Naive thymus-derived CD4-positive, alpha-beta T cell (primary cell): ENCODE data around the gene KCNH8. TPM values are rescaled to one million over a fixed set of nuclear protein-coding genes. Genes with fewer than 3 reads are reported as not detected.

ENCODE experiments used
- ATAC-seq: fragments of 150-1000 bp; cut with Tn5 transposase; 2 replicates; pipeline ENCODE4 v1.10.0; 2021; ENCODE audit warnings: mild to moderate bottlenecking, moderate library complexity
- CTCF ChIA-PET: fragments of 350-600 bp; sonication (Branson Sonifier 250); formaldehyde crosslinking; loops from one replicate; lab custom pipeline; 2021; ENCODE audit warnings: antibody characterized with exemption; lab: Charles Lee
- POLR2A ChIA-PET: fragments of 350-600 bp; sonication (Branson Sonifier 250); formaldehyde crosslinking; loops from one replicate; lab custom pipeline; 2021; ENCODE audit warnings: antibody characterized with exemption, inconsistent platforms; lab: Charles Lee
- DNase-seq, 9 donors: peaks; one replicate each; pipeline versions ENCODE4 v3.0.0 to v3.0.0-alpha.2; 2020 to 2022; ENCODE audit warnings: mixed read lengths in 1 of 9
- H3K27ac ChIP-seq: one replicate; pipeline ENCODE4 v1.7.0; 2013; ENCODE audit warnings: mild to moderate bottlenecking, low read depth, low read length, moderate library complexity
- H3K27me3 ChIP-seq, 2 donors: one replicate each; pipeline ENCODE4 v1.7.0; 2013; ENCODE audit warnings: low read length in 2 of 2, mild to moderate bottlenecking in 2 of 2, moderate library complexity in 2 of 2; ENCODE audit not compliant: control insufficient read depth in 2 of 2, insufficient read depth in 2 of 2
- H3K36me3 ChIP-seq, 3 experiments: 1 replicate in 2 of 3; 2 replicates in 1 of 3; pipeline ENCODE4 v1.7.0; 2013; ENCODE audit warnings: low read length in 3 of 3, mild to moderate bottlenecking in 3 of 3, moderate library complexity in 1 of 3; ENCODE audit not compliant: insufficient read depth in 3 of 3, control insufficient read depth in 2 of 3
- H3K4me1 ChIP-seq, 2 donors: one replicate each; pipeline ENCODE4 v1.7.0; 2013; ENCODE audit warnings: low read length in 2 of 2, mild to moderate bottlenecking in 2 of 2, moderate library complexity in 1 of 2; ENCODE audit not compliant: control insufficient read depth in 2 of 2, insufficient read depth in 2 of 2
- H3K4me3 ChIP-seq: 2 replicates; pipeline ENCODE4 v1.7.0; 2013; ENCODE audit warnings: mild to moderate bottlenecking, low read length
- H3K9me3 ChIP-seq, 3 experiments: 1 replicate in 2 of 3; 2 replicates in 1 of 3; pipeline ENCODE4 v1.7.0; 2013; ENCODE audit warnings: low read length in 3 of 3; ENCODE audit not compliant: control insufficient read depth in 2 of 3
- H3K27ac Mint-ChIP-seq, 9 donors: one replicate each; pipeline ENCODE4 v1.8.0; 2020 to 2022; ENCODE audit warnings: mixed read lengths in 9 of 9, mild to moderate bottlenecking in 8 of 9, moderate library complexity in 5 of 9, inconsistent platforms in 2 of 9
- H3K27me3 Mint-ChIP-seq, 5 donors: one replicate each; pipeline ENCODE4 v1.8.0; 2021 to 2022; ENCODE audit warnings: mixed read lengths in 5 of 5, mild to moderate bottlenecking in 1 of 5
- H3K36me3 Mint-ChIP-seq, 5 donors: one replicate each; pipeline ENCODE4 v1.8.0; 2020 to 2022; ENCODE audit warnings: mixed read lengths in 5 of 5, mild to moderate bottlenecking in 3 of 5, inconsistent platforms in 1 of 5
- H3K4me1 Mint-ChIP-seq, 7 donors: one replicate each; pipeline ENCODE4 v1.8.0; 2020 to 2022; ENCODE audit warnings: mixed read lengths in 7 of 7, mild to moderate bottlenecking in 3 of 7, inconsistent platforms in 1 of 7
- H3K4me3 Mint-ChIP-seq, 10 donors: one replicate each; pipeline ENCODE4 v1.8.0; 2020 to 2022; ENCODE audit warnings: mild to moderate bottlenecking in 10 of 10, mixed read lengths in 10 of 10, moderate library complexity in 6 of 10, inconsistent platforms in 2 of 10
- H3K9me3 Mint-ChIP-seq, 11 donors: one replicate each; pipeline ENCODE4 v1.8.0; 2020 to 2022; ENCODE audit warnings: mixed read lengths in 11 of 11, mild to moderate bottlenecking in 4 of 11, inconsistent platforms in 1 of 11, moderate library complexity in 1 of 11
- intact Hi-C, 2 donors: fragments of 100-400 bp; cut with micrococcal nuclease; formaldehyde crosslinking; loops; one replicate each; pipeline ENCODE4 v1.15.1; 2023
- polyA plus RNA-seq, 2 donors: library from polyadenylated mRNA; unstranded; fragments of 300-500 nt; fragmentation: Illumina TruSeq; gene quantifications; one replicate each; pipeline ENCODE4 v1.2.3, GENCODE V29; 2021
- total RNA-seq, 6 experiments: library from RNA in 5 of 6; stranded (reverse) in 5 of 6; gene quantifications; 1 replicate in 5 of 6; 2 replicates in 1 of 6; pipeline ENCODE4 v1.2.3 and lab custom pipeline; 2021 to 2026

The KCNH8 gene
- total and polyA plus RNA-seq, 7 experiments from 2014 or later = 0.16 to 0.29 (median 0.22) TPM; not detected in 4

GRCh38 chr3:19190602-19191001 lies 42.3 kb downstream of the KCNH8 start:
- intact Hi-C loops = no loop called here
- H3K36me3 Mint-ChIP-seq = no peaks in the 10 kb centered on the region
- H3K27ac ChIP-seq = no peak overlapping the region
- ChIA-PET POLR2A (no interaction called here), CTCF (no interaction called here)
- H3K27me3 ChIP-seq = no peaks in the 10 kb centered on the region
- H3K4me3 Mint-ChIP-seq = no peak overlapping the region
- H3K4me1 Mint-ChIP-seq = no peaks in the 10 kb centered on the region
- ATAC-seq = no peak
- no peaks in the 10 kb centered on the region for H3K4me1 ChIP-seq
- peaks cover 1 to 15% (median 5%) of the 10 kb centered on the region in 5 donors for H3K27me3 Mint-ChIP-seq
- no peak overlapping the region for H3K27ac Mint-ChIP-seq
- no peak for DNase-seq
- no peak overlapping the region for H3K4me3 ChIP-seq
- no peaks in the 10 kb centered on the region for H3K9me3 ChIP-seq
- no peaks in the 10 kb centered on the region for H3K36me3 ChIP-seq
- no peaks in the 10 kb centered on the region for H3K9me3 Mint-ChIP-seq

DNA sequence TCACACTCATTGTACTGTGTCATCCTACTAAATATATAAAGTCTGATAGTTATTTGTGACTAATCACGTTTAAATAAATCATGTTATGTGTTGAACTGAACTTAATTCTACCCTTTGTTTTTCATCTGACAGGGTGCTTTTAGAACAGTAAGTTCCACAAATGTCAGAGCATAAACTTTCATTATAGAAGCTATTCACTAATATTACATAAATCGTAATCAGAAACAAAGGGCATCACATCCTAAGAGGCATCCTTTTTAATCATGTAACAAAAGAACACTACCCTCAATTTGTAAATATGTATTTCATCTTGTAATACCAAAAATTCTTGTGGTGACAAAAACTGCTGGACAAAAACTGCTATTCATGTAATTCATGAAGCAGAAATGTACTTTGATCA lies 50.8 kb downstream of the KCNH8 start:
- ChIA-PET CTCF (no interaction called here), POLR2A (no interaction called here)
- no peaks in the 10 kb centered on the region for H3K4me1 ChIP-seq
- H3K27me3 Mint-ChIP-seq = peaks cover 3 to 12% (median 4%) of the 10 kb centered on the region in 5 donors
- H3K36me3 Mint-ChIP-seq = no peaks in the 10 kb centered on the region
- H3K4me3 Mint-ChIP-seq = no peak overlapping the region
- H3K27me3 ChIP-seq = no peaks in the 10 kb centered on the region
- DNase-seq (no peak), ATAC-seq (no peak)
- H3K9me3 ChIP-seq = no peaks in the 10 kb centered on the region
- intact Hi-C loops = no loop called here
- H3K27ac ChIP-seq = no peak overlapping the region
- no peaks in the 10 kb centered on the region for H3K9me3 Mint-ChIP-seq
- H3K27ac Mint-ChIP-seq = no peak overlapping the region
- no peaks in the 10 kb centered on the region for H3K4me1 Mint-ChIP-seq
- no peaks in the 10 kb centered on the region for H3K36me3 ChIP-seq
- H3K4me3 ChIP-seq = no peak overlapping the region

DNA sequence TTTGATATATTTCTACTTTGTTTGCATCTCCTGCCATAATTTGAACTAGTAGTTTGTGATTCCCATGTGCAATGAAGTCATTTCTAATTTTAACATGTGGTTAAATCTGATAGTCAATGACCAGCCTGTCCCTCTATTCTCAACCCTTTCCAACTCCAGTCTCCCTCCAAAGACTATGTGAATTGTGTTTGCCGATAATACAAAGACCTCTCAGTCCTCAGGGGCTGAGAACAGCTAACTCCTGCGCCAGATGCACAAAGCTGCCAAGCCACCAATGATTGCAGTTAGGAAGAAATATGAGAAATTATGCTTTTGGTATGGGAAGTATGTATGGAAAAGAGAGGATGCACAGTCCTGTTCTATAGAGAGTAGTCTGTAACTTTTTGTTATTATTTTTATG lies 54.0 kb downstream of the KCNH8 start:
- intact Hi-C loops = no loop called here
- peaks cover 3 to 13% (median 9%) of the 10 kb centered on the region in 5 donors for H3K27me3 Mint-ChIP-seq
- no peak for DNase-seq
- H3K9me3 Mint-ChIP-seq = no peaks in the 10 kb centered on the region
- Histone ChIP-seq H3K4me1 (no peaks in the 10 kb centered on the region), H3K4me3 (no peak overlapping the region), H3K27me3 (no peaks in the 10 kb centered on the region), H3K27ac (no peak overlapping the region), H3K9me3 (no peaks in the 10 kb centered on the region), H3K36me3 (no peaks in the 10 kb centered on the region)
- POLR2A ChIA-PET = no interaction called here
- H3K36me3 Mint-ChIP-seq = no peaks in the 10 kb centered on the region
- ATAC-seq = no peak
- H3K4me3 Mint-ChIP-seq = no peak overlapping the region
- no peaks in the 10 kb centered on the region for H3K4me1 Mint-ChIP-seq
- CTCF ChIA-PET = no interaction called here
- H3K27ac Mint-ChIP-seq = no peak overlapping the region

DNA sequence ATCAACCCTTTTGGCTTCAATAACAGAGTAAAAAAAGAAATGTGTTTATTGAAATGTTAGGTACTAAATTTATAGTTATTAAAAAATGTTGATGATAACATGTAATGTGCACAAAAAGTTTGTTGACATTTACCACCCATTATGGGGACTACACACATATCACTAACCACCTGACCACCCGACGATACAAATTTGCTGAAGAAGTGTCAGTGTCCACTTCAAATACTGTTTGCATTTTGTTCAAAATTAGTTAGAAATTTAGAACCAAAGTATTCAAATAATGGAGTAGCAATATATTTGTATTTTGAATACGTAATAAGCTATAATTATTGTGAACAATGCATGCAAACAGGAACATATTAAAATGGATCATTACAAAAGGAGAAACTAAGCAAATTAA lies 54.4 kb downstream of the KCNH8 start:
- Histone ChIP-seq H3K4me1 (no peaks in the 10 kb centered on the region), H3K9me3 (no peaks in the 10 kb centered on the region), H3K4me3 (no peak overlapping the region), H3K27ac (no peak overlapping the region), H3K27me3 (no peaks in the 10 kb centered on the region), H3K36me3 (no peaks in the 10 kb centered on the region)
- ATAC-seq (no peak), DNase-seq (no peak)
- peaks cover 3 to 13% (median 9%) of the 10 kb centered on the region in 5 donors for H3K27me3 Mint-ChIP-seq
- intact Hi-C loops = no loop called here
- no peak overlapping the region for H3K4me3 Mint-ChIP-seq
- H3K4me1 Mint-ChIP-seq = no peaks in the 10 kb centered on the region
- no peaks in the 10 kb centered on the region for H3K36me3 Mint-ChIP-seq
- no peaks in the 10 kb centered on the region for H3K9me3 Mint-ChIP-seq
- CTCF ChIA-PET = no interaction called here
- POLR2A ChIA-PET = no interaction called here
- H3K27ac Mint-ChIP-seq = no peak overlapping the region

- POLR2A ChIA-PET = no interaction called here
- Histone ChIP-seq H3K27me3 (no peaks in the 10 kb centered on the region), H3K27ac (no peak overlapping the region), H3K4me3 (no peak overlapping the region), H3K9me3 (no peaks in the 10 kb centered on the region), H3K36me3 (no peaks in the 10 kb centered on the region), H3K4me1 (no peaks in the 10 kb centered on the region)
- no peaks in the 10 kb centered on the region for H3K36me3 Mint-ChIP-seq
- DNase-seq (no peak), ATAC-seq (no peak)
- H3K27me3 Mint-ChIP-seq = peaks cover 0 to 13% (median 6%) of the 10 kb centered on the region in 5 donors
- H3K27ac Mint-ChIP-seq = no peak overlapping the region
- no peak overlapping the region for H3K4me3 Mint-ChIP-seq
- no peaks in the 10 kb centered on the region for H3K9me3 Mint-ChIP-seq
- CTCF ChIA-PET = no interaction called here
- intact Hi-C loops = no loop called here
- H3K4me1 Mint-ChIP-seq = no peaks in the 10 kb centered on the region
These were observed 58.2 kb downstream of the KCNH8 start for GRCh38 chr3:19206540-19206939.

GRCh38 chr3:19213603-19214220 lies 65.4 kb downstream of the KCNH8 start:
- no peaks in the 10 kb centered on the region for H3K36me3 Mint-ChIP-seq
- H3K4me3 ChIP-seq = no peak overlapping the region
- H3K4me1 ChIP-seq = no peaks in the 10 kb centered on the region
- no peaks in the 10 kb centered on the region for H3K4me1 Mint-ChIP-seq
- no peaks in the 10 kb centered on the region for H3K36me3 ChIP-seq
- intact Hi-C loops = no loop called here
- ATAC-seq (no peak), DNase-seq (no peak)
- POLR2A ChIA-PET = no interaction called here
- no peaks in the 10 kb centered on the region for H3K27me3 ChIP-seq
- no peaks in the 10 kb centered on the region for H3K9me3 Mint-ChIP-seq
- no peaks in the 10 kb centered on the region for H3K27me3 Mint-ChIP-seq
- no peak overlapping the region for H3K27ac ChIP-seq
- no peak overlapping the region for H3K27ac Mint-ChIP-seq
- CTCF ChIA-PET = no interaction called here
- no peak overlapping the region for H3K4me3 Mint-ChIP-seq
- H3K9me3 ChIP-seq = no peaks in the 10 kb centered on the region

DNA sequence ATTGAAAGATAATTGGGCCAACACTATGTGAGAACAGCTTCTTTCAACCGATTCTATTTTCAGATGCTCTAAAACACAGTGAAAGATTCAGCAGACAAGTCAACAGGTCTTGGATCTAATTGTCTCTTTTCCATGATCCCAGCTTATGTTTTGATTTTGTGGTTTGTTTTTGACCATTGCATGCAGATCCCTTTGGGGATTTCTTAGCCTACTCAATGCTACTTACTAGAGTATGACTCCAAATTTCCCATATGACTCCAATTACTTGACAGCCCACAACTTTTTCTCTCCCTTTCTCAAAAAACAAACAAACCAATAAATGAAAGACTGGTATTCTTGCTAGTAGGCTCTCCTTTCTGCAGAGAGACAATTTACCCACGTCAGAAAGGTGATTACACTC lies 67.1 kb downstream of the KCNH8 start:
- Mint-ChIP-seq H3K4me1 (no peaks in the 10 kb centered on the region), H3K9me3 (no peaks in the 10 kb centered on the region), H3K4me3 (no peak overlapping the region), H3K27me3 (no peaks in the 10 kb centered on the region), H3K27ac (no peak overlapping the region), H3K36me3 (no peaks in the 10 kb centered on the region)
- no peak for DNase-seq
- H3K27ac ChIP-seq = no peak overlapping the region
- H3K9me3 ChIP-seq = no peaks in the 10 kb centered on the region
- H3K4me1 ChIP-seq = no peaks in the 10 kb centered on the region
- POLR2A ChIA-PET = no interaction called here
- intact Hi-C loops = no loop called here
- H3K36me3 ChIP-seq = no peaks in the 10 kb centered on the region
- ATAC-seq = no peak
- no peak overlapping the region for H3K4me3 ChIP-seq
- CTCF ChIA-PET = no interaction called here
- no peaks in the 10 kb centered on the region for H3K27me3 ChIP-seq
